T-helper 1 cell (primary cell): Measurements from ENCODE around the gene CYB561A3.

Experiments
- DNase-seq, 5 donors: peaks; one replicate each; pipeline ENCODE4 v3.0.0-alpha.2; 2012 to 2020

The CYB561A3 gene

DNA sequence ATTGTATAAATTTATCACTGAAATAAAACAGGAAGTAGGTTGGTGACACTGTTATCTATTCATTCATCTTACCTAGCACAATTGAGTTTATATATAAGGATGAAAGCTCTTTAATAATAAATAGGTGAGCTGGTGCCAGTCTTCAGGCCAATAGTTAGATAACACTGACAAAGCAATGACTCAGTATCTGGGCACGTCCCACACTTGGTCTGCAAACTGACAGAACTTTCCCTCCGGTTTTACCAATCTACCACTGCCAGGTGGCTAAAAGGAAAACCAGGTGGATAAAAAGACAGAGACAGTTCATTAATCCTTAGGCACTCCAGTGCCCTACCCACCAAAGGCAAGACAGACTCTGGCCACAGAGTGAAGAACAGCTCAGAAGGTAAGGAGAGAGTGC, 46.4 kb downstream of the CYB561A3 start:
- no peak for DNase-seq

DNA sequence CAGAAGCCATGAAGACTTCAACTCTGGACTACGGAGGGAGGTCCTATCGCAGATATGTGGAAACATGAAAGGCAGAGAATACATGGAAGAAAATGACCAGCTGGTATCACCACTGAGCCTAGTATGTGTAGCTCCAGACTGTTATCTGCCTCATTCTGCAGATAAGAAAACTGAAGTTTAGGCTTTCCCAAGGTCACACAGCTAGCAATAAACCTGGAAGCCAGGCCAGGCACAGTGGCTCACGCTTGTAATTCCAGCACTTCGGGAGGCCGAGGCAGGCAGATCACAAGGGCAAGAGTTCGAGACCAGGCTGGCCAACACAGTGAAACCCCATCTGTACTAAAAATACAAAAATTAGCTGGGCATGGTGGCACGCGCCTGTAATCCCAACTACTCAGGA, 50.9 kb downstream of the CYB561A3 start:
- no peak for DNase-seq

DNA sequence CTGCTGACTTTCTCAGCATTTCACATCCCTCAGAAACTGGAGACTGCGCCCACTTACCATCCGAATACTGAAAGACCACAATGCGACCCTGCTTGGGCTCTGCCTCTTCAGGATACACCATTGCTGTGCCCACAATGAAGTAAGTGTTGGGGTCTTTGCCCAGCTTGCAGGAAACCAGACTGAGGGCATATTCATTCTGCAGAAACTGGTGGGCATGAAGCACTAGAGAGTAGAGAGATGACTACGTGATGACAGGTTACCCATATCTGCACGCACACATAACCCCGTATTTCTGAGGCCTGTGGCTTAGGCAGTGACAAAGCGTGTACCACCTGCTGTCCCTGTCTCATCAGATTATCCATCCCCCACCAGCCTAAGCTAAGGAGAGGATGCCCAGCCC, 51.9 kb downstream of the CYB561A3 start:
- DNase-seq, result no peak

DNA sequence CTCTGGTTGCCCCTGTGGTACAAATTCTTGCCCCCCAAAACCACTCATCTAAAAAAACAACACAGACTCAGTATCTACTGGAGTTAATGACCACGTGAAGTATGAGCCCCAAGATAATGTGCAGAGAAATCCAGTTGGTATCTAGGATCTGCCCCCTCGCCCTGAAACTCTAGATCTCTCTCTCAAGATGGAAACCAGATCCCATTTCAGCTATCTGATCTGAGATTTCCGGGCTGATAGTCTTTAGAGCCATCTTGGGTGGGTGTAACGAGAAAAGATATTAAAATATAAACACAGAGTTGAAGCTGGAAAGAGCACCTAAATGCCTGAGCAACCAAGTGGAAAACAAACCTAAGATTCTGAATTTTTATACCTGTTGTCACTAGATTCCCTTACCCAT, 52.5 kb downstream of the CYB561A3 start:
- no peak for DNase-seq

DNA sequence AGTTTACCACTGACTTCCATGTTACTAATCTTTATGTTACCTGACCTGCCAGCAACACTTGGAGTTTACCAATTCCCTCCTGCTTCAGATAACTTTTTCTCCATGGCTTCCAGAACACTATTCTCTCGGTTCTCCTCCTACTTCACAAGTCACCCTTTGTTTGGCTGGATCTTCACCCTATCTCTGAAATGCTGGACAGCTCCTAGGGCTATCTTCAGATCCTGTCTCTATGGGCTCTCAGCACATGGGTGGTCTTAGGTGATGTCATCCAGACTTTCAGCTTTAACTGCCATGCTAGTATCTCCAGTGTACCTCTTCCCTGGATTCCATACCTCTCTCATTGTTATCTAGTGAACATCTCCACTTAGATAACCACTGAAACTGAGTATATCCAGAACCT, 54.3 kb downstream of the CYB561A3 start:
- DNase-seq, result no peak

DNA sequence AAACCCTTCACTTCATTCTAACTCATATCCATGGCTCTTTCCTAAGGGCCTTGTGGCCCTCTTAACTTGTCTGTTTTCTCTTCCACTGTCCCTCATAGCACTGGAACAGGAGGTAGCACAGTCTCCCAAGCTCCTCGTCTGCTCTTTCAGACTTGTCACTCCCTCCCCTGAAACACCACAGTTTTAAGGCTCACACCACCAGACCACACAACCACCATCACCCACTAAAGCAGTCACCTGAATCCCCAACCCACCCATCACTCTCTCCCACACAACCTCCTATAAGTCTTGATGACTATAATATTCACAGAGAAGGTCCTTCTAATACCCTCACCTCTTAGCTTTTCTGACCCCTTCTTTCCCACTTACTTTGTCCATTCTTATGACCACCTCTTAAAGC, 55.5 kb downstream of the CYB561A3 start:
- DNase-seq, result no peak

DNA sequence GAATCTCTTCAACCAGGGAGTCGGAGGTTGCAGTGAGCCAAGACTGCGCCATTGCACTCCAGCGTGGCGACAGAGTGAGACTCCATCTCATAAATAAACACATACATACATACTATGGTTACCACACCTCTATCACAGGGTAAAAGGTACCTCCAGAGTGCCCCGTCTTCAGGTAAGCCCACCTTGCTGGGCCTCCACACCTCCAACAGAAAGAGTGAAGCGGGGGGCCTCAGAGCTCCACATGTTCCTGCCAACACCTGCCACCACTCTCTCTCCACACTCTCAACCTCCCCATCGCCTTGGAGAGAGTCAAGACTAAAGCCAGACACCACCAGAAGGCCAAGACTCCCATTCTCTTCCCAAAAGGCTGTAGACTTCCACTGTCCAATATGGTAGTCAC, 56.3 kb downstream of the CYB561A3 start:
- DNase-seq, result no peak

DNA sequence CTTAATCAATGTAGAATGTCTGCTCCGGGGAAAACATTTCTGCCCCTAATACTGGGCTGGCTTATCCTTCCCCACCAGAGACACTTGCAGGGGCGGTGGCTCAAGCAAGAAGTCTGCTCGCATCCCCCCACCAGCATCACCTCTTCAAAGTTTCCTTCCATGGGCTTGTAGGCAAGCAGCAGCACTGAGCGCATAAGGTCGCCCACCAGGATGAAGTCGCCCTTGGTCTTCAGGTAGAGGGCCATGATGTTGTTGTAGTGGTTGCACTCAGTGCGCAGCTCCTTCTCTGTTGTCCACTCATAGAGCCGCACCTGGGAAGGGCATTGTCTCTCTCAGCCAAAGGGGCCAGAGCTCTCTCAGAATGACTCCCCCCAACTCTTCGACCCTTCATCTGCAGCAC, 58.0 kb downstream of the CYB561A3 start:
- no peak for DNase-seq

DNA sequence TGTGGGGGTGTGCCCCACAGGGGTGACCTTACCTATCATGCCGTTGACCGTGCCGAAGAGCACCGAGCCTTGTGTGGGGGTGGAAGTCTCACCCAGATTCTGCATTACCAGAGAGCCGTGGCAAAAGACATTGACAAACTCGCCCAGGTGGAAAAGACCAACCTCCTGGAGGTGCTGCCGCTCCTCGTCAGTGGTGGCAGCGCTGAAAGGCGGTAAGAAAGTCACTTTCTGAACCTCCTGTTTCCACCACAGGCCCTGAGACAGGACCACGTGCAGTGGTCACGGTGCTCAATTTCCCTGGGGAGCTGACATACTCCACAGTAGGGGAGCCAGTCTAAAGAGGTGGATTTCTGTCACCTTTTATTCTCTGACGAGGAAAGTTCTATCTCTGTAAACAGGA, 59.1 kb downstream of the CYB561A3 start:
- no peak for DNase-seq
